Neural progenitor cell (in vitro differentiated cells): ENCODE measurements around the gene COPS7B. TPM values are rescaled to one million over a fixed set of nuclear protein-coding genes. Genes with fewer than 3 reads are reported as not detected.

Experiments
- DNase-seq: peaks from one replicate; pipeline ENCODE4 v3.0.0-alpha.2; 2016; ENCODE audit warnings: low spot score
- H2AFZ ChIP-seq: fragments of 200-600 bp; sonication (generic); replicated peaks from 2 replicates; pipeline ENCODE4 v1.6.1; 2016; ENCODE audit warnings: antibody characterized with exemption
- H3F3A ChIP-seq: fragments of 200-600 bp; sonication (generic); 2 replicates; pipeline ENCODE4 v1.6.1; 2016; ENCODE audit warnings: antibody characterized with exemption, low read depth
- H3K27ac ChIP-seq: fragments of 200-600 bp; sonication (generic); 2 replicates; pipeline ENCODE4 v1.5.1; 2016; ENCODE audit warnings: mild to moderate bottlenecking
- H3K27me3 ChIP-seq: fragments of 200-600 bp; sonication (generic); 2 replicates; pipeline ENCODE4 v1.6.1; 2016; ENCODE audit warnings: mild to moderate bottlenecking, moderate library complexity
- H3K36me3 ChIP-seq: fragments of 200-600 bp; sonication (generic); 2 replicates; pipeline ENCODE4 v1.5.1; 2016
- H3K4me1 ChIP-seq: fragments of 200-600 bp; sonication (generic); 2 replicates; pipeline ENCODE4 v1.6.1; 2016; ENCODE audit warnings: mixed run types
- H3K4me2 ChIP-seq: fragments of 200-600 bp; sonication (generic); 2 replicates; pipeline ENCODE4 v1.6.1; 2016
- H3K4me3 ChIP-seq: fragments of 200-600 bp; sonication (generic); 2 replicates; pipeline ENCODE4 v1.5.1; 2016
- H3K79me2 ChIP-seq: fragments of 200-600 bp; sonication (generic); 2 replicates; pipeline ENCODE4 v1.6.1; 2016; ENCODE audit warnings: low read depth
- H3K9ac ChIP-seq: fragments of 200-600 bp; sonication (generic); 2 replicates; pipeline ENCODE4 v1.6.1; 2016
- H3K9me3 ChIP-seq: fragments of 200-600 bp; sonication (generic); 2 replicates; pipeline ENCODE4 v1.5.1; 2016; ENCODE audit warnings: low read depth
- H4K20me1 ChIP-seq: fragments of 200-600 bp; sonication (generic); 2 replicates; pipeline ENCODE4 v1.6.1; 2016; ENCODE audit warnings: low read depth
- H3K27ac Mint-ChIP-seq: 3 replicates; pipeline ENCODE4 v1.8.0; 2021; ENCODE audit warnings: mixed read lengths
- H3K27me3 Mint-ChIP-seq: 2 replicates; pipeline ENCODE4 v1.8.0; 2022; ENCODE audit warnings: low read depth, mild to moderate bottlenecking, inconsistent platforms, moderate library complexity, mixed read lengths; ENCODE audit not compliant: insufficient read depth
- H3K36me3 Mint-ChIP-seq: 3 replicates; pipeline ENCODE4 v1.8.0; 2021; ENCODE audit warnings: mixed read lengths
- H3K4me1 Mint-ChIP-seq: 3 replicates; pipeline ENCODE4 v1.8.0; 2021; ENCODE audit warnings: mixed read lengths
- H3K4me3 Mint-ChIP-seq: 3 replicates; pipeline ENCODE4 v1.8.0; 2021; ENCODE audit warnings: mild to moderate bottlenecking, moderate library complexity, mixed read lengths
- H3K9me3 Mint-ChIP-seq: 3 replicates; pipeline ENCODE4 v1.8.0; 2020; ENCODE audit warnings: mixed read lengths
- CTCF ChIP-seq: fragments of 200-600 bp; sonication (generic); IDR thresholded peaks from 2 replicates; pipeline ENCODE4 v1.5.1; 2017; ENCODE audit warnings: antibody characterized with exemption, mild to moderate bottlenecking
- EZH2 ChIP-seq: fragments of 200-600 bp; sonication (generic); IDR thresholded peaks from 2 replicates; pipeline ENCODE4 v1.6.1; 2017; ENCODE audit warnings: antibody characterized with exemption, mild to moderate bottlenecking, moderate library complexity
- EZH2phosphoT487 ChIP-seq: fragments of 200-600 bp; sonication (generic); IDR thresholded peaks from 2 replicates; pipeline ENCODE4 v1.6.1; 2017; ENCODE audit warnings: antibody characterized with exemption
- total RNA-seq: library from RNA; depleted of rRNA; stranded (reverse); fragments of >200 nt; gene quantifications from 2 replicates; pipeline ENCODE4 v1.2.3, GENCODE V29; 2015; ENCODE audit warnings: low replicate concordance

Gene COPS7B
- total RNA-seq, 1 donor from 2014 or later, result 63.3 TPM

GRCh38 chr2:231752061-231752460, 34.2 kb upstream of the COPS7B start:
- Histone ChIP-seq H3K4me1 (no peaks in the 10 kb centered on the region), H4K20me1 (no peaks in the 10 kb centered on the region), H2AFZ (no peak overlapping the region), H3K9me3 (no peaks in the 10 kb centered on the region), H3K27ac (no peak overlapping the region), H3K4me3 (no peak overlapping the region), H3K36me3 (no peaks in the 10 kb centered on the region), H3F3A (peaks cover 8% of the 10 kb centered on the region), H3K9ac (no peak overlapping the region), H3K4me2 (no peak overlapping the region), H3K79me2 (no peaks in the 10 kb centered on the region), H3K27me3 (no peaks in the 10 kb centered on the region)
- no peak for TF ChIP-seq EZH2
- TF ChIP-seq EZH2phosphoT487, result no peak
- TF ChIP-seq CTCF, result no peak
- H3K27me3 Mint-ChIP-seq, result no peaks in the 10 kb centered on the region
- H3K27ac Mint-ChIP-seq, result no peak overlapping the region
- H3K4me1 Mint-ChIP-seq, result peaks cover 17% of the 10 kb centered on the region
- DNase-seq, result no peak
- H3K4me3 Mint-ChIP-seq, result no peak overlapping the region
- peaks cover 3% of the 10 kb centered on the region for H3K36me3 Mint-ChIP-seq
- peaks cover 7% of the 10 kb centered on the region for H3K9me3 Mint-ChIP-seq

GRCh38 chr2:231761735-231762134, 24.5 kb upstream of the COPS7B start:
- Mint-ChIP-seq H3K4me3 (no peak overlapping the region), H3K4me1 (peaks cover 22% of the 10 kb centered on the region), H3K9me3 (no peaks in the 10 kb centered on the region), H3K36me3 (no peaks in the 10 kb centered on the region), H3K27ac (no peak overlapping the region), H3K27me3 (no peaks in the 10 kb centered on the region)
- Histone ChIP-seq H3K27ac (no peak overlapping the region), H3K4me2 (no peak overlapping the region), H2AFZ (no peak overlapping the region), H3K36me3 (no peaks in the 10 kb centered on the region), H3K9me3 (no peaks in the 10 kb centered on the region), H3K9ac (no peak overlapping the region), H3F3A (peaks cover 4% of the 10 kb centered on the region), H3K79me2 (no peaks in the 10 kb centered on the region), H3K4me1 (no peaks in the 10 kb centered on the region), H3K4me3 (no peak overlapping the region), H3K27me3 (no peaks in the 10 kb centered on the region), H4K20me1 (peaks cover 4% of the 10 kb centered on the region)
- DNase-seq, result no peak
- TF ChIP-seq EZH2 (no peak), EZH2phosphoT487 (no peak), CTCF (no peak)

GRCh38 chr2:231764124-231764523, 22.1 kb upstream of the COPS7B start:
- Mint-ChIP-seq H3K4me3 (no peak overlapping the region), H3K27me3 (no peaks in the 10 kb centered on the region), H3K9me3 (no peaks in the 10 kb centered on the region), H3K36me3 (peaks cover 2% of the 10 kb centered on the region), H3K4me1 (peaks cover 22% of the 10 kb centered on the region), H3K27ac (peak overlapping the region; percentile 30)
- H3F3A ChIP-seq, result peaks cover 4% of the 10 kb centered on the region
- TF ChIP-seq CTCF, result no peak
- TF ChIP-seq EZH2phosphoT487, result no peak
- no peak for TF ChIP-seq EZH2
- no peak overlapping the region for H2AFZ ChIP-seq
- H3K36me3 ChIP-seq, result no peaks in the 10 kb centered on the region
- no peak for DNase-seq
- peaks cover 4% of the 10 kb centered on the region for H4K20me1 ChIP-seq
- no peak overlapping the region for H3K27ac ChIP-seq
- H3K27me3 ChIP-seq, result no peaks in the 10 kb centered on the region
- no peaks in the 10 kb centered on the region for H3K79me2 ChIP-seq
- H3K4me2 ChIP-seq, result no peak overlapping the region
- no peaks in the 10 kb centered on the region for H3K9me3 ChIP-seq
- no peak overlapping the region for H3K9ac ChIP-seq
- no peaks in the 10 kb centered on the region for H3K4me1 ChIP-seq
- no peak overlapping the region for H3K4me3 ChIP-seq
